ENCODE results near the gene MAG. TPM values are rescaled to one million over a fixed set of nuclear protein-coding genes. Genes with fewer than 3 reads are reported as not detected.

MAG gene
- total RNA-seq, 2 experiments from 2014 or later = 0.11 to 0.39 TPM

GRCh38 chr19:35301961-35302360 is 10.0 kb downstream of the MAG start:
- Mint-ChIP-seq H3K36me3 (no peaks in the 10 kb centered on the region), H3K4me3 (no peak overlapping the region), H3K9me3 (no peaks in the 10 kb centered on the region), H3K4me1 (no peaks in the 10 kb centered on the region), H3K27me3 (no peaks in the 10 kb centered on the region), H3K27ac (no peak overlapping the region)
- no peak for ATAC-seq (ENCODE audit: low read depth)
- DNase-seq = no peak
- POLR2A ChIA-PET = interaction anchor here (0.6 kb wide), 1 partner anchor 54 kb away, joined by 4 read pairs; no protein-coding TSS in a partner anchor

GRCh38 chr19:35302446-35302845 is 10.5 kb downstream of the MAG start:
- no peaks in the 10 kb centered on the region for H3K9me3 Mint-ChIP-seq
- H3K4me1 Mint-ChIP-seq = no peaks in the 10 kb centered on the region
- H3K27me3 Mint-ChIP-seq = no peaks in the 10 kb centered on the region
- H3K36me3 Mint-ChIP-seq = no peaks in the 10 kb centered on the region
- ATAC-seq (ENCODE audit: low read depth) (no peak), DNase-seq (no peak)
- H3K4me3 Mint-ChIP-seq = no peak overlapping the region
- H3K27ac Mint-ChIP-seq = no peak overlapping the region
- POLR2A ChIA-PET = interaction anchor here (0.6 kb wide), 1 partner anchor 54 kb away, joined by 4 read pairs; no protein-coding TSS in a partner anchor

GRCh38 chr19:35303357-35303915 is 11.5 kb downstream of the MAG start:
- Mint-ChIP-seq H3K9me3 (no peaks in the 10 kb centered on the region), H3K4me3 (no peak overlapping the region), H3K27me3 (no peaks in the 10 kb centered on the region), H3K4me1 (no peaks in the 10 kb centered on the region), H3K27ac (no peak overlapping the region), H3K36me3 (no peaks in the 10 kb centered on the region)
- DNase-seq (no peak), ATAC-seq (ENCODE audit: low read depth) (no peak)
- POLR2A ChIA-PET = no interaction called here

DNA sequence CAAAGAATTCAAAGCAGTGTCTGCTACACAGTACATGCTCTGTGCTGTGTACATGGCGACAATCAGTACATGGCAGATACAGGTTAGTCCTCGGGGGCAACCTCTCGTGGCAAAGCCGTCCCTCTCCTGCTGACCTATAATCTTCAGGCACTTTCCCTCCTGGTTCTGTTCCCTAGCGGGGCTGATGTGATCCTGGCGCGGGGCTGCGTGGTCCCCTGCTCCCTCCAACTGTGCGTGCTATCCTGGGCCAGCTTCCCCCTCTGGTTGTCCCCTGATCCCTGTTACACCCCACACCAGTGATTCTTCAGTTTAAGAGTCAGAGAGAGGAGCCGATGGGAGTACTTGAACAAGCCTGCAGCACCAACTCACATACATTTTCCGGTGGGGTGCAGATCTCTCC is 12.1 kb downstream of the MAG start:
- H3K4me1 Mint-ChIP-seq = no peaks in the 10 kb centered on the region
- no peak overlapping the region for H3K27ac Mint-ChIP-seq

GRCh38 chr19:35305181-35305580 is 13.2 kb downstream of the MAG start:
- no peak overlapping the region for H3K4me3 Mint-ChIP-seq
- H3K27me3 Mint-ChIP-seq = peaks cover 5% of the 10 kb centered on the region
- H3K9me3 Mint-ChIP-seq = no peaks in the 10 kb centered on the region
- ATAC-seq (ENCODE audit: low read depth) = no peak
- H3K4me1 Mint-ChIP-seq = no peaks in the 10 kb centered on the region
- POLR2A ChIA-PET = no interaction called here
- no peaks in the 10 kb centered on the region for H3K36me3 Mint-ChIP-seq
- no peak overlapping the region for H3K27ac Mint-ChIP-seq
- no peak for DNase-seq

More for the DNA sequence above, 12.1 kb downstream of the MAG start:
- Mint-ChIP-seq H3K9me3 (no peaks in the 10 kb centered on the region), H3K27me3 (peaks cover 5% of the 10 kb centered on the region), H3K4me3 (no peak overlapping the region), H3K36me3 (no peaks in the 10 kb centered on the region)
- POLR2A ChIA-PET = no interaction called here
- ATAC-seq (ENCODE audit: low read depth) = no peak
- DNase-seq = no peak

- POLR2A ChIA-PET = no interaction called here
- Mint-ChIP-seq H3K4me1 (no peaks in the 10 kb centered on the region), H3K27me3 (peaks cover 5% of the 10 kb centered on the region), H3K27ac (no peak overlapping the region), H3K4me3 (no peak overlapping the region), H3K9me3 (no peaks in the 10 kb centered on the region), H3K36me3 (no peaks in the 10 kb centered on the region)
- ATAC-seq (ENCODE audit: low read depth) = no peak
- no peak for DNase-seq
These were observed 14.7 kb downstream of the MAG start for GRCh38 chr19:35306473-35307246.

- Mint-ChIP-seq H3K4me1 (no peaks in the 10 kb centered on the region), H3K27me3 (peaks cover 5% of the 10 kb centered on the region), H3K9me3 (no peaks in the 10 kb centered on the region), H3K4me3 (no peak overlapping the region), H3K27ac (no peak overlapping the region), H3K36me3 (no peaks in the 10 kb centered on the region)
- no peak for ATAC-seq (ENCODE audit: low read depth)
- no peak for DNase-seq
- POLR2A ChIA-PET = no interaction called here
These were observed 16.0 kb downstream of the MAG start for GRCh38 chr19:35307931-35308330.

DNA sequence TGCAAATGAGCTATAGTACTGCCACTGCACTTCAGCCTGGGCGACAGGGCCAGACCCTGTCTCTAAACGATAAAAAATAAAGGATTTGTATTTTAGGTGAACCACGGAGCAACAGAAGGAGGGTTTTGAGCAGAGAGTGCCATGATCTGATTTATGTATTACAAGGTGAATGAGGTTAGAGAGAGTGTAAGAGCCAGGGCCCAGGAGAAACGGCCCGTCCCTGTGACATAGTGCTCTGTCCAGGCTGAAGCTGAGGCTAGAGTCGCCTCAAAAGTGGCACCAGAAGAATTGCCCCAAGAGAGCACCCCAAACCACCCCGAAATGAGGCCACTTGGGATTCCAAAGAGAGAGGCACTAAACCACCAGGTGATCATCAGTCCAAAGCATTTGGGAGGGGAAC is 16.9 kb downstream of the MAG start:
- ATAC-seq (ENCODE audit: low read depth) (no peak), DNase-seq (no peak)
- H3K36me3 Mint-ChIP-seq = no peaks in the 10 kb centered on the region
- no peak overlapping the region for H3K4me3 Mint-ChIP-seq
- no peak overlapping the region for H3K27ac Mint-ChIP-seq
- no peaks in the 10 kb centered on the region for H3K4me1 Mint-ChIP-seq
- H3K27me3 Mint-ChIP-seq = peaks cover 5% of the 10 kb centered on the region
- no peaks in the 10 kb centered on the region for H3K9me3 Mint-ChIP-seq
- POLR2A ChIA-PET = no interaction called here

GRCh38 chr19:35309481-35310279 is 17.7 kb downstream of the MAG start:
- H3K4me3 Mint-ChIP-seq = no peak overlapping the region
- POLR2A ChIA-PET = no interaction called here
- no peaks in the 10 kb centered on the region for H3K9me3 Mint-ChIP-seq
- DNase-seq (no peak), ATAC-seq (ENCODE audit: low read depth) (no peak)
- peaks cover 5% of the 10 kb centered on the region for H3K27me3 Mint-ChIP-seq
- H3K27ac Mint-ChIP-seq = no peak overlapping the region
- H3K36me3 Mint-ChIP-seq = no peaks in the 10 kb centered on the region
- no peaks in the 10 kb centered on the region for H3K4me1 Mint-ChIP-seq

GRCh38 chr19:35310331-35310730 is 18.4 kb downstream of the MAG start:
- DNase-seq = no peak
- H3K36me3 Mint-ChIP-seq = no peaks in the 10 kb centered on the region
- no peak for ATAC-seq (ENCODE audit: low read depth)
- no peaks in the 10 kb centered on the region for H3K4me1 Mint-ChIP-seq
- POLR2A ChIA-PET = no interaction called here
- no peak overlapping the region for H3K4me3 Mint-ChIP-seq
- peaks cover 5% of the 10 kb centered on the region for H3K27me3 Mint-ChIP-seq
- no peak overlapping the region for H3K27ac Mint-ChIP-seq
- no peaks in the 10 kb centered on the region for H3K9me3 Mint-ChIP-seq

- H3K4me3 Mint-ChIP-seq = no peak overlapping the region
- peaks cover 5% of the 10 kb centered on the region for H3K27me3 Mint-ChIP-seq
- H3K4me1 Mint-ChIP-seq = no peaks in the 10 kb centered on the region
- DNase-seq (no peak), ATAC-seq (ENCODE audit: low read depth) (no peak)
- H3K9me3 Mint-ChIP-seq = no peaks in the 10 kb centered on the region
- POLR2A ChIA-PET = no interaction called here
- no peaks in the 10 kb centered on the region for H3K36me3 Mint-ChIP-seq
- H3K27ac Mint-ChIP-seq = no peak overlapping the region
These were observed 19.0 kb downstream of the MAG start for GRCh38 chr19:35310811-35311465.

DNA sequence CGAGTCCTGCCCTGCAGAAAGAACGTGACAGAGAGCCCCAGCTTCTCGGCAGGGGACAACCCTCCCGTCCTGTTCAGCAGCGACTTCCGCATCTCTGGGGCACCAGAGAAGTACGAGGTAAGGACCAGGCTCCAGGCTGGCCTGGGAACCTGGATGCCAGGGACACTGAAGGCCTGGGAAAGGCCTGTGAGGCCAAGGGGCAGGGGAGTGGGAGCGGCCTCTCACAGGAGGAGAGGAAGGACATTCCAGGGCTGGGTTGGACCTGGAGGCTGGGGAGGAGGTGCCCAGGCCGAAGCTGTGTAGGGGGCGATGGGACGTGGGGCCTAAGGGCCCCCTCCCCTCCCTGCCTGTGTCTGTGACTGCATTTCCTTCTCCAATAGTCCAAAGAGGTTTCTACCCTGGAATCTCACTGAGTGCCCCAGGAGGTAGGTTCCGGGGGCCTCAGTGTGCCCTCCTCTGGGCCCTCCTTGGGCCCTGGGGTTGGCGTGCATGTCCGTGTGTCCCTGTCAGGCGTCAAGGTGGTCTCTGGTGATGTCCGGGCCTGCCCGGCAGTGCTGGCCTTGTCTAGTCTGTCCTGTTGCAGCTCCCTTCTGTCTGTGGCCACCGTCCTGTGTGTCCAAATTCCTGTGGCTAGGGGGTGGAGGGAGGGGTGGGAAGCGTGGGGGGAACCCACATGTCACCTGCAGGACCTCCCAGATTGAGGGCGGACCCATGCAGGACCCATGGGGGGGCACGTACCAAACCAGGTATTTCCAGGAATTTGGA is 20.1 kb downstream of the MAG start:
- no peak for DNase-seq
- ATAC-seq (ENCODE audit: low read depth) = no peak
- POLR2A ChIA-PET = no interaction called here
- Mint-ChIP-seq H3K4me3 (no peak overlapping the region), H3K27me3 (peaks cover 5% of the 10 kb centered on the region), H3K27ac (no peak overlapping the region), H3K9me3 (no peaks in the 10 kb centered on the region), H3K36me3 (no peaks in the 10 kb centered on the region), H3K4me1 (no peaks in the 10 kb centered on the region)

GRCh38 chr19:35313587-35313986 is 21.6 kb downstream of the MAG start:
- H3K9me3 Mint-ChIP-seq = no peaks in the 10 kb centered on the region
- H3K27me3 Mint-ChIP-seq = peaks cover 5% of the 10 kb centered on the region
- no peaks in the 10 kb centered on the region for H3K36me3 Mint-ChIP-seq
- H3K4me1 Mint-ChIP-seq = peaks cover 2% of the 10 kb centered on the region
- DNase-seq (no peak), ATAC-seq (ENCODE audit: low read depth) (no peak)
- H3K4me3 Mint-ChIP-seq = no peak overlapping the region
- no peak overlapping the region for H3K27ac Mint-ChIP-seq
- POLR2A ChIA-PET = interaction anchor here (1.0 kb wide), 1 partner anchor 103 kb away, joined by 3 read pairs; no protein-coding TSS in a partner anchor

Measured in activated naive CD8-positive, alpha-beta T cell treated with anti-CD3 and anti-CD28 coated beads, Interleukin-2, amount 10 ng/mL, durations not matched to agents 7 days and 5 days (primary cell).